Calu3 (cell line): ENCODE measurements around the gene FSD2. TPM values are rescaled to one million over a fixed set of nuclear protein-coding genes. Genes with fewer than 3 reads are reported as not detected.

Experiments
- BruUV-seq: library from RNA; stranded (reverse); fragments of 400-500 nt; replicated peaks from 2 replicates; lab custom pipeline; 2021; lab: Mats Ljungman, UMichigan
- CTCF ChIA-PET: fragments of 300-600 bp; sonication (Branson Sonifier 250); formaldehyde crosslinking; loops from one replicate; lab custom pipeline; 2022; ENCODE audit warnings: antibody characterized with exemption; lab: Charles Lee
- DNase-seq: peaks from one replicate; pipeline ENCODE4 v3.0.0; 2022
- H3K27ac Mint-ChIP-seq: one replicate; pipeline ENCODE4 v1.8.0; 2022; ENCODE audit warnings: mixed read lengths; ENCODE audit not compliant: unreplicated experiment
- H3K27me3 Mint-ChIP-seq: one replicate; pipeline ENCODE4 v1.8.0; 2022; ENCODE audit warnings: mixed read lengths; ENCODE audit not compliant: unreplicated experiment
- H3K36me3 Mint-ChIP-seq: one replicate; pipeline ENCODE4 v1.8.0; 2022; ENCODE audit warnings: mild to moderate bottlenecking, moderate library complexity, mixed read lengths; ENCODE audit not compliant: insufficient read depth, unreplicated experiment
- H3K4me1 Mint-ChIP-seq: one replicate; pipeline ENCODE4 v1.8.0; 2022; ENCODE audit warnings: mild to moderate bottlenecking, low read depth, mixed read lengths; ENCODE audit not compliant: unreplicated experiment
- H3K4me3 Mint-ChIP-seq: one replicate; pipeline ENCODE4 v1.8.0; 2022; ENCODE audit warnings: mild to moderate bottlenecking, low read depth, moderate library complexity, mixed read lengths; ENCODE audit not compliant: unreplicated experiment
- H3K9me3 Mint-ChIP-seq: one replicate; pipeline ENCODE4 v1.8.0; 2022; ENCODE audit warnings: low read depth, mixed read lengths; ENCODE audit not compliant: unreplicated experiment
- CTCF ChIP-seq: fragments of 200-600 bp; IDR thresholded peaks from one replicate; pipeline ENCODE4 v1.8.0; 2022; ENCODE audit warnings: antibody characterized with exemption; ENCODE audit not compliant: unreplicated experiment
- intact Hi-C: fragments of 100-400 bp; cut with micrococcal nuclease; formaldehyde crosslinking; loops from one replicate; pipeline ENCODE4 v1.10.0; 2022; ENCODE audit not compliant: unreplicated experiment
- total RNA-seq: library from RNA; stranded (reverse); gene quantifications from 2 replicates; pipeline ENCODE4 v1.2.3, GENCODE V29; 2022

Gene FSD2
- total RNA-seq, 1 experiment from 2014 or later: not detected

GRCh38 chr15:82763361-82764116 is 42.3 kb downstream of the FSD2 start:
- H3K27me3 Mint-ChIP-seq: no peaks in the 10 kb centered on the region
- H3K27ac Mint-ChIP-seq: no peak overlapping the region
- DNase-seq: no peak
- no TSS peak for BruUV-seq
- H3K4me3 Mint-ChIP-seq: no peak overlapping the region
- H3K4me1 Mint-ChIP-seq: peaks cover 6% of the 10 kb centered on the region
- intact Hi-C loops: no loop called here
- TF ChIP-seq CTCF: no peak
- peaks cover 10% of the 10 kb centered on the region for H3K36me3 Mint-ChIP-seq
- no peaks in the 10 kb centered on the region for H3K9me3 Mint-ChIP-seq
- CTCF ChIA-PET: interaction anchor here (1.2 kb wide), 1 partner anchor 8 kb away, joined by 3 read pairs; no protein-coding TSS in a partner anchor

GRCh38 chr15:82751308-82751707 is 54.6 kb downstream of the FSD2 start:
- H3K4me1 Mint-ChIP-seq: peaks cover 18% of the 10 kb centered on the region
- H3K27ac Mint-ChIP-seq: peak overlapping the region; percentile 83
- no peaks in the 10 kb centered on the region for H3K27me3 Mint-ChIP-seq
- TF ChIP-seq CTCF: no peak
- BruUV-seq: no TSS peak
- H3K9me3 Mint-ChIP-seq: no peaks in the 10 kb centered on the region
- H3K36me3 Mint-ChIP-seq: peaks cover 49% of the 10 kb centered on the region
- CTCF ChIA-PET: interaction anchor here (1.1 to 1.6 kb wide), 5 partner anchors 12 to 221 kb away, joined by 3 to 7 read pairs (median 4); partner anchors contain the start of gene RPS17
- no peak for DNase-seq
- intact Hi-C loops: loop anchor here (2.0 to 5.0 kb wide), 3 partner anchors 39 to 209 kb away; partner anchors contain the start of genes RPS17 and WHAMM
- H3K4me3 Mint-ChIP-seq: peak overlapping the region; percentile 85

- Mint-ChIP-seq H3K4me1 (peaks cover 18% of the 10 kb centered on the region), H3K36me3 (peaks cover 49% of the 10 kb centered on the region), H3K9me3 (no peaks in the 10 kb centered on the region), H3K27me3 (no peaks in the 10 kb centered on the region), H3K4me3 (peak overlapping the region; percentile 85), H3K27ac (peak overlapping the region; percentile 83)
- TSS peak; percentile 64 for BruUV-seq
- no peak for TF ChIP-seq CTCF
- intact Hi-C loops: loop anchor here (2.0 to 5.0 kb wide), 3 partner anchors 39 to 209 kb away; partner anchors contain the start of genes RPS17 and WHAMM
- peak; percentile 20 for DNase-seq
- CTCF ChIA-PET: interaction anchor here (1.0 to 1.6 kb wide), 7 partner anchors 12 to 220 kb away, joined by 3 to 7 read pairs (median 4); partner anchors contain the start of gene RPS17
Measured at GRCh38 chr15:82750831-82751180, 55.1 kb downstream of the FSD2 start.

- TSS peak; percentile 91 for BruUV-seq
- TF ChIP-seq CTCF: no peak
- DNase-seq: peak; percentile 91
- Mint-ChIP-seq H3K4me3 (peak overlapping the region; percentile 85), H3K27me3 (no peaks in the 10 kb centered on the region), H3K9me3 (no peaks in the 10 kb centered on the region), H3K36me3 (peaks cover 48% of the 10 kb centered on the region), H3K27ac (peak overlapping the region; percentile 83), H3K4me1 (peaks cover 18% of the 10 kb centered on the region)
- intact Hi-C loops: loop anchor here (2.0 to 5.0 kb wide), 3 partner anchors 38 to 208 kb away; partner anchors contain the start of genes RPS17 and WHAMM
- CTCF ChIA-PET: interaction anchor here (0.6 to 1.6 kb wide), 11 partner anchors 10 to 236 kb away, joined by 3 to 7 read pairs (median 4); partner anchors contain the start of genes RAMAC and RPS17
Measured at GRCh38 chr15:82749951-82750830, 55.7 kb downstream of the FSD2 start.
